Fibroblast of lung (primary cell): Measurements from ENCODE around the gene FANK1. TPM values are rescaled to one million over a fixed set of nuclear protein-coding genes. Genes with fewer than 3 reads are reported as not detected.
"Not testable (repeated sequence)": the region's sequence is repeated elsewhere in the genome, so short reads cannot be mapped to it uniquely, and the experiment has no call there.

Experiments
- DNase-seq, 2 donors: peaks; one replicate each; pipeline versions ENCODE4 v3.0.0 to v3.0.0-alpha.2; 2010; ENCODE audit warnings: low read depth in 2 of 2
- H2AFZ ChIP-seq: 2 replicates; pipeline ENCODE4 v1.5.1; 2012; ENCODE audit warnings: low read length, control low read depth, inconsistent platforms
- H3K27ac ChIP-seq: 2 replicates; pipeline ENCODE4 v1.5.1; 2011; ENCODE audit warnings: low read length, control low read depth; ENCODE audit not compliant: insufficient read depth
- H3K27me3 ChIP-seq: 2 replicates; pipeline ENCODE4 v1.5.1; 2011; ENCODE audit warnings: mild to moderate bottlenecking, low read length; ENCODE audit not compliant: control insufficient read depth, insufficient read depth
- H3K36me3 ChIP-seq: 2 replicates; pipeline ENCODE4 v1.5.1; 2011; ENCODE audit warnings: low read length; ENCODE audit not compliant: control insufficient read depth, insufficient read depth
- H3K4me1 ChIP-seq: 2 replicates; pipeline ENCODE4 v1.5.1; 2011; ENCODE audit warnings: low read length; ENCODE audit not compliant: control insufficient read depth, insufficient read depth; ENCODE audit errors: extremely low read depth
- H3K4me2 ChIP-seq: 2 replicates; pipeline ENCODE4 v1.5.1; 2011; ENCODE audit warnings: low read length, control low read depth; ENCODE audit not compliant: insufficient read depth; ENCODE audit errors: extremely low read depth
- H3K4me3 ChIP-seq, 4 experiments: fragments of 200-600 bp in 1 of 4; sonication (generic) in 1 of 4; replicated peaks in 1 of 4; 2 replicates each; pipeline ENCODE4 v1.5.1; 2011 to 2016; ENCODE audit warnings: low read length in 4 of 4, low read depth in 3 of 4, mild to moderate bottlenecking in 3 of 4, control low read depth in 2 of 4, inconsistent platforms in 1 of 4, mixed read lengths in 1 of 4; ENCODE audit not compliant: insufficient read depth in 1 of 4; ENCODE audit errors: control extremely low read depth in 1 of 4
- H3K79me2 ChIP-seq: 2 replicates; pipeline ENCODE4 v1.5.1; 2012; ENCODE audit warnings: mild to moderate bottlenecking, low read length, inconsistent platforms; ENCODE audit not compliant: control insufficient read depth, insufficient read depth
- H3K9ac ChIP-seq: 2 replicates; pipeline ENCODE4 v1.5.1; 2011; ENCODE audit warnings: mild to moderate bottlenecking, low read length, control low read depth; ENCODE audit not compliant: insufficient read depth
- H3K9me3 ChIP-seq: 2 replicates; pipeline ENCODE4 v1.5.1; 2012; ENCODE audit warnings: low read depth, low read length; ENCODE audit not compliant: control insufficient read depth, insufficient read depth
- H4K20me1 ChIP-seq: 2 replicates; pipeline ENCODE4 v1.5.1; 2011; ENCODE audit warnings: low read length; ENCODE audit not compliant: control insufficient read depth, insufficient read depth; ENCODE audit errors: extremely low read depth
- EZH2 ChIP-seq: IDR thresholded peaks from 2 replicates; pipeline ENCODE4 v1.5.1; 2012; ENCODE audit warnings: low read length, control low read depth, mild to moderate bottlenecking; ENCODE audit errors: missing control alignments
- polyA plus RNA-seq, 2 donors: library from polyadenylated mRNA; depleted of rRNA in 1 of 2; stranded (reverse) in 1 of 2; unstranded in 1 of 2; fragments of >200 nt; gene quantifications; 2 replicates each; pipeline ENCODE4 v1.2.1, GENCODE V29; 2011 to 2012; ENCODE audit warnings: missing spikeins in 1 of 2
- total RNA-seq: library from RNA; depleted of rRNA; stranded (reverse); fragments of >200 nt; gene quantifications from 2 replicates; pipeline ENCODE4 v1.2.1, GENCODE V29; 2014
- TF ChIP-seq, protein P1 (sequence below), 2 donors: IDR thresholded peaks in 1 of 2; conservative IDR thresholded peaks in 1 of 2; 1 replicate in 1 of 2; 2 replicates in 1 of 2; pipeline ENCODE4 v1.5.1; 2011 to 2012; ENCODE audit warnings: low read length in 2 of 2, control low read depth in 1 of 2, inconsistent platforms in 1 of 2, low read depth in 1 of 2, mild to moderate bottlenecking in 1 of 2

The FANK1 gene
- total and polyA plus RNA-seq, 2 donors (not counting 1 experiment from before 2014, with no cell fraction given), result 0.83 to 4.4 TPM

DNA sequence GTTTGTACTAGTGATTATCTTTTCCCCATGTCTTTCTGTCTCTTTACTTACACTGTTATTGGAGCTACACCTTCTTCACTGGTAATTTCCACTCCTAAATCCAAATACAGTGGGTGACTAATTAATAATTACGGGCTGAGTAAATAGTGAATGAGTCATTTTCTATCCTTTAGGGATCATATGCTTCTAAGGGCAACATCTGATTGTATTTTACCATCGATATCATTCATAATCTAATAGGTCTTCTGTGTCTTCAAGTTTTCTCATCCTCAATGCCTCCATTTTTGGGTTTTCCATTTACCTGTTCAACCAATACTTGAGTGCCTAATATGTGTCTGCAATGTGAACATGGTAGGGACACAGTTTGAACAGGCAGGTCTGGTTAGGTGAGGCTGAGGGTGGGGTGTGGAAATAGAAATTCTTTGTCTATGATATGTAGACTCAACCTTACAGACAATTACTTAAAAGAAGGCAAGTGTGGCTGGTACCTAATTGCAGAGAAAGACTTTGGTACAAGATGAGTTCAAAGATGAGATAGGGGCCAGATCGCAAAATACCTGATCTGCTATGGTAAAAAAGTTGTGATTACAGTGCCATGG lies 9.4 kb upstream of the FANK1 start:
- no peaks in the 10 kb centered on the region for H3K79me2 ChIP-seq
- H3K4me3 ChIP-seq, result no peak overlapping the region
- TF ChIP-seq, protein P1, sequence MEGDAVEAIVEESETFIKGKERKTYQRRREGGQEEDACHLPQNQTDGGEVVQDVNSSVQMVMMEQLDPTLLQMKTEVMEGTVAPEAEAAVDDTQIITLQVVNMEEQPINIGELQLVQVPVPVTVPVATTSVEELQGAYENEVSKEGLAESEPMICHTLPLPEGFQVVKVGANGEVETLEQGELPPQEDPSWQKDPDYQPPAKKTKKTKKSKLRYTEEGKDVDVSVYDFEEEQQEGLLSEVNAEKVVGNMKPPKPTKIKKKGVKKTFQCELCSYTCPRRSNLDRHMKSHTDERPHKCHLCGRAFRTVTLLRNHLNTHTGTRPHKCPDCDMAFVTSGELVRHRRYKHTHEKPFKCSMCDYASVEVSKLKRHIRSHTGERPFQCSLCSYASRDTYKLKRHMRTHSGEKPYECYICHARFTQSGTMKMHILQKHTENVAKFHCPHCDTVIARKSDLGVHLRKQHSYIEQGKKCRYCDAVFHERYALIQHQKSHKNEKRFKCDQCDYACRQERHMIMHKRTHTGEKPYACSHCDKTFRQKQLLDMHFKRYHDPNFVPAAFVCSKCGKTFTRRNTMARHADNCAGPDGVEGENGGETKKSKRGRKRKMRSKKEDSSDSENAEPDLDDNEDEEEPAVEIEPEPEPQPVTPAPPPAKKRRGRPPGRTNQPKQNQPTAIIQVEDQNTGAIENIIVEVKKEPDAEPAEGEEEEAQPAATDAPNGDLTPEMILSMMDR (conservative IDR thresholded peaks at IDR 0.05 in 1 of 2, IDR thresholded peaks at IDR 0.05 in 1 of 2; ENCODE audit: low read depth in 1 of 2, low read length in 2 of 2), result no peak
- no peak for TF ChIP-seq EZH2

DNA sequence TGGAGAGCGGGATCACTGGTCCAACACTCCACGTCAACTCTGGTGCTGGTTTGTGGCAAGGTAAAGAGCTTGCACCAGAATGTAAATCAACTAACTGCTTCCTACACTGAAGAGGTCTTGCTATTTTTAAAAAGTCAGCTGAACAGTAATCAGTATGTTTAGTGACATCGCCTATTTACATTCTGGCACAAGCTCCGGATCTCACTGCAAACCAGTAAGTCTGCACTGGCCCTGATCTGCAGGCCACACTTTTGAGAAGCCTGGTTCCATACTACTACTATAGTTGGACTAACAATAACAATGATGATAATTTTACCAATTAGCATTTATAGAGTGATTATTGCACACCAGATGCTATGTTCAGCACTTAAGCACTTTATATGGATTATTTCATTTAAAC lies 6.9 kb upstream of the FANK1 start:
- H3K36me3 ChIP-seq, H2AFZ ChIP-seq, H3K79me2 ChIP-seq, H3K9ac ChIP-seq, DNase-seq, H3K27ac ChIP-seq, H3K27me3 ChIP-seq, H3K9me3 ChIP-seq, H3K4me2 ChIP-seq, H3K4me1 ChIP-seq, H3K4me3 ChIP-seq, H4K20me1 ChIP-seq: not testable (repeated sequence)

More for the DNA sequence above, 9.4 kb upstream of the FANK1 start:
- no peaks in the 10 kb centered on the region for H3K36me3 ChIP-seq
- DNase-seq, result no peak
- no peaks in the 10 kb centered on the region for H3K9me3 ChIP-seq
- no peak overlapping the region for H3K27ac ChIP-seq
- no peak overlapping the region for H3K4me2 ChIP-seq
- H2AFZ ChIP-seq, result no peak overlapping the region
- H4K20me1 ChIP-seq, result no peaks in the 10 kb centered on the region
- H3K9ac ChIP-seq, result no peak overlapping the region
- no peaks in the 10 kb centered on the region for H3K4me1 ChIP-seq
- H3K27me3 ChIP-seq, result no peaks in the 10 kb centered on the region

DNA sequence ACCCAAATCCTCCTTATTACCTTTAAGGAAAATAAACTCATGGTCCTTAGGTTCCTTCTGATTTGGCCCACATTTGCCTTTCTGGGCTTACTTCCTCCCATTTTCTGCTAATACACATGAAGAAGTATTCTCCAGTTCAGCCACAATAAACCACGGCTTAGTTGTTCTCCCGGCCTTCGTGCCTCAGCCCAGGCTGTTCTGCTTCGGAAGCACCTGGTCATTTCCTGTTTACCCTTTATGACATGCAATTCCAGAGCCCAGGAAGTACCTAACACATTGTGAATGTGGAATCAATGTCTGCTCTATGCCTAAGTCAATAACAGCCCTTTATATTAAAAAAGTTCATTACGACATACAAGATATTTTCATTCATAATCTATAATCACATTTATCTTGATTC lies 4.0 kb upstream of the FANK1 start:
- H3K4me2 ChIP-seq, H3K4me1 ChIP-seq, DNase-seq, H3K27me3 ChIP-seq, H3K9me3 ChIP-seq, H3K36me3 ChIP-seq, H3K4me3 ChIP-seq, H3K9ac ChIP-seq, H4K20me1 ChIP-seq, H3K79me2 ChIP-seq, H3K27ac ChIP-seq, H2AFZ ChIP-seq: not testable (repeated sequence)

DNA sequence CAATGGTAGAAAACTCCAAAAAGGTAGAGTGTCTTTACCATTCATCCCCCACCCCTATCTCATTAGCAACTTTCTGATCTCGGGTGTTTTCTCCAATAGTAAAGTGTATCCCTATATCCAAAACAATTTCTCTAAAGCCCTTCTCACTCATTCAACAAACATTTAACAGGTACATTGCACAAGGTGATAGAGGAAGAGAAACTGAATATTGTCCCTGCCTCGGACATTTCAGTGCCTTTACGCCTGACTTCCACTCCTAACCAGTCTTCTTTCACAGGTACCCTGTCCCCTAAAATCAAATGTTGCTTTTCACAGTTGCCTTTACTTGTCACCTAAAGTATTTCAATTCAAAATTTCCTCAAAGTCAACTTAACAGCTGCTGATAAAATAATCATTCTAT lies 2.2 kb upstream of the FANK1 start:
- not testable (repeated sequence) for H3K79me2 ChIP-seq, H4K20me1 ChIP-seq, H3K27me3 ChIP-seq, H2AFZ ChIP-seq, H3K4me2 ChIP-seq, H3K36me3 ChIP-seq, H3K27ac ChIP-seq, H3K4me1 ChIP-seq, DNase-seq, H3K9me3 ChIP-seq, H3K4me3 ChIP-seq, H3K9ac ChIP-seq

DNA sequence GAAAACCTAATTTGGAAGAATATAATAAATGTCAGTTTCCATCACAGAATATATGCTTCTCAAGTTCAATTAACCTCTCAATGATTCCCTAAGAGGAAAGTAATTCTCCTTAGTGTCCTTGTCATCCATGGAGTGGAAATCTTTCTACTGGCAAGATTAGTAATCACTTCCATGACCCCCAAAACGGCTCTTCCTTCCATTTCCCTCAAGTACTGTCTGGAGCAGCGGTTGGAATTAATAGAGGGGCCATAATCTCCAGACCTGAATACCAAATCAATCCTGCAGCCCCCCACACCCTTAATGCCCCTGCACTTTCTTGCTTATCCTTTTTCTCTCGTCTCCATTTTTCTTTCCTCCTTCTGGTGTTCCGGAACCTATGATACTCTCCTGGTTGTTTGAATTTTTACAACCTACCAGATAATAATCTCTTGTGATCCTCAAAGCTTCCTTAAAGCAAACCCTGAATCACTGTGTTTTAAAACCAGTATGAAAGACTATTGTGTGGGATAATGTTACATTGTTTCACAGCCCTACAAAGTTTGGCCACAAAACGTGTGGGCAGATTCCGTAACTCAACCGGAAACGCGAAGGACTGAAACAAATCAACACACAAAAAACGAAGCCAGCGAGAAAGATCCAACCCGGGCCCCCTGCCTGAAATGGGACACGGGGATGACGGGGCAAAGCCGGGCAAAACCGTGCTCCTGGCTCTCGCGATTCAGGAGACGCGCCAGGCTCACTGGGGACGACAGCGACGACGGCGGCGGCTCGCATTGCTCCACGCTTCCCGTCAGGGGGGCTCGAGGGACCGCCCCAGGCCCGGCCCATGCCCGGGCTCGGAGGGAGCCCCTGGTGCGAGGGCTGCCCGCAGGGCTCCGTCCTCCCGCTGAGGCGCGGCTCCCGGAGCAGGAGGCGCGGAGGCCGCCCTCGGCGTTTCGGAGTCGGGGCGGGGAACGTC lies 955 bp upstream of the FANK1 start:
- peak overlapping the region; percentile 64 for H3K9ac ChIP-seq
- peak; percentile 58 to 76 for DNase-seq
- H3K4me2 ChIP-seq, result peak overlapping the region; percentile 85
- H4K20me1 ChIP-seq, H3K4me1 ChIP-seq, H3K27me3 ChIP-seq, H3K79me2 ChIP-seq, H3K9me3 ChIP-seq, H3K36me3 ChIP-seq: not testable (repeated sequence)
- peak overlapping the region; percentile 59 for H3K27ac ChIP-seq
- peak overlapping the region; percentile 6 for H2AFZ ChIP-seq
- peak overlapping the region; percentile 41 to 77 (median 68) for H3K4me3 ChIP-seq

DNA sequence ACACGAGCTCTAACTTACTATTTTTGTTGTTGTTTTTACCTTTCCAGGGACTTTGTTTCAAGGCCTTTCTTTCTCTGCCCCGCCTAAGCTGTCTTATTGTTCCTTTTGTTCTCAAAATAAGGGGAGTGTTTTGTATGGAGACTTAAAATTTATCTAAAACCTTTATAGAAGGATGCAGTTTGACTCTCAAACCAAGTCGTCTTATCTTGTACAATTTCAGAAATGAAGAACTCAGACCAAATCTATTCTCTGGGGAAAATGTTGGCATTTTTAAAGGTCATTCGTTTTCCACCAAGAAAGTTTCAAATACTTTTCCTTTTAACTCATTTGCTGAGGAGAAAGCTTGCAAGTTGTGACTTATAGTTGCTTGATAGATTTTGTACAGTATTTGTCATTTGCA lies 953 bp downstream of the FANK1 start:
- H4K20me1 ChIP-seq, H2AFZ ChIP-seq, H3K36me3 ChIP-seq, H3K27me3 ChIP-seq, H3K9ac ChIP-seq, H3K4me1 ChIP-seq, H3K79me2 ChIP-seq, H3K9me3 ChIP-seq, H3K27ac ChIP-seq: not testable (repeated sequence)
- peak in 1 of 2 donors; percentile 24 for DNase-seq
- Histone ChIP-seq H3K4me2 (peak overlapping the region; percentile 13), H3K4me3 (peak overlapping the region in 1 of 4 experiments; percentile 73)
